H9 (cell line): Measurements from ENCODE around the gene P4HA1. TPM values are rescaled to one million over a fixed set of nuclear protein-coding genes. Genes with fewer than 3 reads are reported as not detected.

Source experiments
- DNase-seq: peaks from one replicate; pipeline ENCODE4 v3.0.0-alpha.2; 2017
- H2AFZ ChIP-seq: one replicate; pipeline ENCODE4 v1.6.1; 2013; ENCODE audit warnings: mild to moderate bottlenecking, low read length, control low read depth, moderate library complexity
- H2AK5ac ChIP-seq: 2 replicates; pipeline ENCODE4 v1.6.1; 2013; ENCODE audit warnings: low read length, control low read depth, mixed read lengths; ENCODE audit not compliant: insufficient read length
- H2BK120ac ChIP-seq: one replicate; pipeline ENCODE4 v1.6.1; 2013; ENCODE audit warnings: low read depth, mild to moderate bottlenecking, low read length, control low read depth, inconsistent platforms; ENCODE audit not compliant: poor library complexity, severe bottlenecking
- H2BK12ac ChIP-seq: 2 replicates; pipeline ENCODE4 v1.6.1; 2013; ENCODE audit warnings: low read length, control low read depth, mixed read lengths, low read depth; ENCODE audit not compliant: insufficient read length
- H2BK15ac ChIP-seq: 2 replicates; pipeline ENCODE4 v1.6.1; 2013; ENCODE audit warnings: low read depth, low read length, control low read depth
- H2BK20ac ChIP-seq: one replicate; pipeline ENCODE4 v1.6.1; 2013; ENCODE audit warnings: low read depth, mild to moderate bottlenecking, low read length, control low read depth, inconsistent platforms; ENCODE audit not compliant: poor library complexity, severe bottlenecking
- H2BK5ac ChIP-seq: 2 replicates; pipeline ENCODE4 v1.6.1; 2013; ENCODE audit warnings: low read length, control low read depth, mixed read lengths; ENCODE audit not compliant: insufficient read length
- H3K14ac ChIP-seq: 2 replicates; pipeline ENCODE4 v1.6.1; 2013; ENCODE audit warnings: low read length, control low read depth; ENCODE audit not compliant: insufficient read depth
- H3K18ac ChIP-seq: 2 replicates; pipeline ENCODE4 v1.6.1; 2013; ENCODE audit warnings: low read depth, mild to moderate bottlenecking, mixed read lengths, low read length, control low read depth; ENCODE audit not compliant: insufficient read length
- H3K23ac ChIP-seq: 2 replicates; pipeline ENCODE4 v1.6.1; 2013; ENCODE audit warnings: low read length, control low read depth, mixed read lengths, low read depth; ENCODE audit not compliant: insufficient read length
- H3K23me2 ChIP-seq: 2 replicates; pipeline ENCODE4 v1.6.1; 2013; ENCODE audit warnings: low read depth, mild to moderate bottlenecking, mixed read lengths, low read length, control low read depth; ENCODE audit not compliant: insufficient read length, poor library complexity, severe bottlenecking
- H3K27ac ChIP-seq: 2 replicates; pipeline ENCODE4 v1.5.1; 2013; ENCODE audit warnings: low read length, control low read depth, mixed read lengths, low read depth; ENCODE audit not compliant: insufficient read length
- H3K27me3 ChIP-seq: 2 replicates; pipeline ENCODE4 v1.6.1; 2013; ENCODE audit warnings: low read length, control low read depth, inconsistent platforms; ENCODE audit not compliant: insufficient read depth
- H3K4ac ChIP-seq: 2 replicates; pipeline ENCODE4 v1.6.1; 2013; ENCODE audit warnings: low read depth, mild to moderate bottlenecking, control low read depth, inconsistent platforms, low read length, moderate library complexity
- H3K4me1 ChIP-seq: 2 replicates; pipeline ENCODE4 v1.6.1; 2013; ENCODE audit warnings: low read length, control low read depth, inconsistent platforms; ENCODE audit not compliant: insufficient read depth
- H3K4me2 ChIP-seq: 2 replicates; pipeline ENCODE4 v1.6.1; 2013; ENCODE audit warnings: low read length, control low read depth, mixed read lengths; ENCODE audit not compliant: insufficient read length, insufficient read depth
- H3K56ac ChIP-seq: 2 replicates; pipeline ENCODE4 v1.6.1; 2013; ENCODE audit warnings: low read depth, mild to moderate bottlenecking, mixed read lengths, low read length, control low read depth; ENCODE audit not compliant: insufficient read length
- H3K79me1 ChIP-seq: 2 replicates; pipeline ENCODE4 v1.6.1; 2013; ENCODE audit warnings: low read depth, mild to moderate bottlenecking, moderate library complexity, low read length, control low read depth, inconsistent platforms; ENCODE audit not compliant: insufficient read depth, poor library complexity, severe bottlenecking
- H3K79me2 ChIP-seq: 2 replicates; pipeline ENCODE4 v1.6.1; 2013; ENCODE audit warnings: low read length, control low read depth, inconsistent platforms; ENCODE audit not compliant: insufficient read depth
- H3K9ac ChIP-seq: 2 replicates; pipeline ENCODE4 v1.6.1; 2013; ENCODE audit warnings: low read length, control low read depth, mixed read lengths; ENCODE audit not compliant: insufficient read length; ENCODE audit errors: extremely low read depth
- H3K9me3 ChIP-seq: one replicate; pipeline ENCODE4 v1.6.1; 2013; ENCODE audit warnings: low read depth, low read length, inconsistent platforms; ENCODE audit not compliant: control insufficient read depth
- H3T11ph ChIP-seq: one replicate; pipeline ENCODE4 v1.6.1; 2013; ENCODE audit warnings: mild to moderate bottlenecking, low read length, control low read depth, inconsistent platforms
- H4K20me1 ChIP-seq: one replicate; pipeline ENCODE4 v1.6.1; 2013; ENCODE audit not compliant: control insufficient read depth, insufficient read length, insufficient read depth
- H4K5ac ChIP-seq: 2 replicates; pipeline ENCODE4 v1.6.1; 2013; ENCODE audit warnings: low read depth, mild to moderate bottlenecking, mixed read lengths, low read length, control low read depth; ENCODE audit not compliant: insufficient read length
- H4K8ac ChIP-seq: replicated peaks from 2 replicates; pipeline ENCODE4 v1.6.1; 2013; ENCODE audit warnings: low read length, control low read depth, mixed read lengths, low read depth; ENCODE audit not compliant: insufficient read length
- H4K91ac ChIP-seq: 2 replicates; pipeline ENCODE4 v1.6.1; 2013; ENCODE audit warnings: low read depth, mild to moderate bottlenecking, moderate library complexity, mixed read lengths, low read length, control low read depth; ENCODE audit not compliant: insufficient read length
- H3K27ac Mint-ChIP-seq, 3 experiments: 2 replicates in 2 of 3; 3 replicates in 1 of 3; pipeline ENCODE4 v1.8.0; 2020 to 2021; ENCODE audit warnings: mixed read lengths in 3 of 3, mild to moderate bottlenecking in 1 of 3, moderate library complexity in 1 of 3
- H3K27me3 Mint-ChIP-seq: 2 replicates; pipeline ENCODE4 v1.8.0; 2021; ENCODE audit warnings: low read depth, mild to moderate bottlenecking, moderate library complexity, mixed read lengths
- H3K36me3 Mint-ChIP-seq, 3 experiments: 2 replicates in 2 of 3; 3 replicates in 1 of 3; pipeline ENCODE4 v1.8.0; 2020 to 2021; ENCODE audit warnings: low read depth in 3 of 3, mixed read lengths in 3 of 3; ENCODE audit not compliant: insufficient read depth in 1 of 3
- H3K4me1 Mint-ChIP-seq, 2 experiments: 2 replicates each; pipeline ENCODE4 v1.8.0; 2020; ENCODE audit warnings: mixed read lengths in 2 of 2
- H3K4me3 Mint-ChIP-seq, 2 experiments: 2 replicates in 1 of 2; 3 replicates in 1 of 2; pipeline ENCODE4 v1.8.0; 2020 to 2021; ENCODE audit warnings: mild to moderate bottlenecking in 2 of 2, mixed read lengths in 2 of 2, moderate library complexity in 1 of 2
- H3K9me3 Mint-ChIP-seq, 2 experiments: 2 replicates in 1 of 2; 3 replicates in 1 of 2; pipeline ENCODE4 v1.8.0; 2020; ENCODE audit warnings: mild to moderate bottlenecking in 2 of 2, mixed read lengths in 2 of 2, moderate library complexity in 1 of 2
- WGBS: extraction: QIAGEN DNeasy Blood & Tissue Kit; methylation state at CpG from one replicate; pipeline ENCODE4 v1.1.7; 2013; ENCODE audit warnings: missing lambda C conversion rate, low lambda C conversion rate, mixed read lengths; ENCODE audit not compliant: insufficient read length; ENCODE audit errors: extremely low coverage; 5-methylcytosine and 5-hydroxymethylcytosine counted together
- total RNA-seq: library from RNA; stranded (reverse); gene quantifications from 2 replicates; pipeline ENCODE4 v1.2.1, GENCODE V29; 2021
- TF ChIP-seq, protein P1 (sequence below): fragments of 200-600 bp; sonication (generic); conservative IDR thresholded peaks from 3 replicates; pipeline ENCODE4 v1.8.0; 2021; ENCODE audit warnings: antibody characterized with exemption, mild to moderate bottlenecking

P4HA1 gene
- total RNA-seq, 1 experiment from 2014 or later, result 48.6 TPM

GRCh38 chr10:73139251-73139650, 42.6 kb upstream of the P4HA1 start:
- Histone ChIP-seq H3K9ac (no peak overlapping the region), H2BK15ac (no peak overlapping the region), H3K79me1 (no peaks in the 10 kb centered on the region), H4K20me1 (no peaks in the 10 kb centered on the region), H3K23ac (no peak overlapping the region), H3K14ac (no peak overlapping the region), H2BK20ac (no peak overlapping the region), H3K4me1 (no peaks in the 10 kb centered on the region), H2BK120ac (no peak overlapping the region), H4K91ac (no peak overlapping the region), H3K27ac (no peak overlapping the region), H2BK5ac (no peak overlapping the region), H3K23me2 (no peaks in the 10 kb centered on the region), H3T11ph (no peak overlapping the region), H2AK5ac (no peak overlapping the region), H3K79me2 (no peaks in the 10 kb centered on the region), H3K4ac (no peak overlapping the region), H3K18ac (no peak overlapping the region), H3K27me3 (no peaks in the 10 kb centered on the region), H2AFZ (no peak overlapping the region), H4K5ac (no peak overlapping the region), H3K9me3 (no peaks in the 10 kb centered on the region), H3K56ac (no peak overlapping the region), H4K8ac (no peak overlapping the region), H2BK12ac (no peak overlapping the region), H3K4me2 (no peak overlapping the region)
- H3K27me3 Mint-ChIP-seq, result no peaks in the 10 kb centered on the region
- H3K4me1 Mint-ChIP-seq, result no peaks in the 10 kb centered on the region
- H3K36me3 Mint-ChIP-seq, result peaks cover 31 to 66% (median 61%) of the 10 kb centered on the region in 3 experiments; a peak in 6 of 7 replicates
- no peaks in the 10 kb centered on the region for H3K9me3 Mint-ChIP-seq
- TF ChIP-seq, protein P1, sequence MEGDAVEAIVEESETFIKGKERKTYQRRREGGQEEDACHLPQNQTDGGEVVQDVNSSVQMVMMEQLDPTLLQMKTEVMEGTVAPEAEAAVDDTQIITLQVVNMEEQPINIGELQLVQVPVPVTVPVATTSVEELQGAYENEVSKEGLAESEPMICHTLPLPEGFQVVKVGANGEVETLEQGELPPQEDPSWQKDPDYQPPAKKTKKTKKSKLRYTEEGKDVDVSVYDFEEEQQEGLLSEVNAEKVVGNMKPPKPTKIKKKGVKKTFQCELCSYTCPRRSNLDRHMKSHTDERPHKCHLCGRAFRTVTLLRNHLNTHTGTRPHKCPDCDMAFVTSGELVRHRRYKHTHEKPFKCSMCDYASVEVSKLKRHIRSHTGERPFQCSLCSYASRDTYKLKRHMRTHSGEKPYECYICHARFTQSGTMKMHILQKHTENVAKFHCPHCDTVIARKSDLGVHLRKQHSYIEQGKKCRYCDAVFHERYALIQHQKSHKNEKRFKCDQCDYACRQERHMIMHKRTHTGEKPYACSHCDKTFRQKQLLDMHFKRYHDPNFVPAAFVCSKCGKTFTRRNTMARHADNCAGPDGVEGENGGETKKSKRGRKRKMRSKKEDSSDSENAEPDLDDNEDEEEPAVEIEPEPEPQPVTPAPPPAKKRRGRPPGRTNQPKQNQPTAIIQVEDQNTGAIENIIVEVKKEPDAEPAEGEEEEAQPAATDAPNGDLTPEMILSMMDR, result no peak
- no peak overlapping the region for H3K27ac Mint-ChIP-seq
- no CpG with 5 or more reads among the region's 2 CpGs for WGBS
- no peak for DNase-seq
- H3K4me3 Mint-ChIP-seq, result no peak overlapping the region
